GM12892 (cell line): ENCODE data around the gene SMARCAL1.

ENCODE experiments used
- POLR2A ChIP-seq: IDR thresholded peaks from 2 replicates; pipeline ENCODE4 v1.6.1; 2011; ENCODE audit warnings: low read depth, low read length, control low read depth
- POLR2AphosphoS5 ChIP-seq: IDR thresholded peaks from 2 replicates; pipeline ENCODE4 v1.6.1; 2011; ENCODE audit warnings: low read depth, low read length, control low read depth
- TAF1 ChIP-seq: IDR thresholded peaks from 2 replicates; pipeline ENCODE4 v1.6.1; 2011; ENCODE audit warnings: low read depth, mild to moderate bottlenecking, control low read depth, low read length, borderline replicate concordance

DNA sequence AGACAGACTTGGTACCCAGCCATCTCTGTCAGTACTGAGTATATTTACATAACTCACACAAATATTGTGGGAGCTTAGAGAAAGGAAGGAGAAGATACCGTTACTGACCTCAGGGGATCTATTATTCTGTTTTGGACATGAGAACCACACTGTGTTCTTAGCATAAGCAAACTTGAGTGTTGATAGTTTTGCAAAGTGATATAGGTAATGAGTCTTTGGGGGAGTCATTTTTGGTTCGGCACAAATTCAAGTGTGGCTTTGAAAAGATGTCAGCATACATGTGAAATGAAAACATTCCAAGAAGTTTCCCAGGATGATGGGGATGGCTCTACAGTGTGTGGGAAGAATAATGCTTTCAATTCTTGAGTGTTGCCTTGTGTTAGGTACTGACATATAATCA is 24.1 kb downstream of the SMARCAL1 start:
- TF ChIP-seq TAF1 (no peak), POLR2AphosphoS5 (no peak), POLR2A (no peak)
